ENCODE measurements around the gene KLHL36.

DNA sequence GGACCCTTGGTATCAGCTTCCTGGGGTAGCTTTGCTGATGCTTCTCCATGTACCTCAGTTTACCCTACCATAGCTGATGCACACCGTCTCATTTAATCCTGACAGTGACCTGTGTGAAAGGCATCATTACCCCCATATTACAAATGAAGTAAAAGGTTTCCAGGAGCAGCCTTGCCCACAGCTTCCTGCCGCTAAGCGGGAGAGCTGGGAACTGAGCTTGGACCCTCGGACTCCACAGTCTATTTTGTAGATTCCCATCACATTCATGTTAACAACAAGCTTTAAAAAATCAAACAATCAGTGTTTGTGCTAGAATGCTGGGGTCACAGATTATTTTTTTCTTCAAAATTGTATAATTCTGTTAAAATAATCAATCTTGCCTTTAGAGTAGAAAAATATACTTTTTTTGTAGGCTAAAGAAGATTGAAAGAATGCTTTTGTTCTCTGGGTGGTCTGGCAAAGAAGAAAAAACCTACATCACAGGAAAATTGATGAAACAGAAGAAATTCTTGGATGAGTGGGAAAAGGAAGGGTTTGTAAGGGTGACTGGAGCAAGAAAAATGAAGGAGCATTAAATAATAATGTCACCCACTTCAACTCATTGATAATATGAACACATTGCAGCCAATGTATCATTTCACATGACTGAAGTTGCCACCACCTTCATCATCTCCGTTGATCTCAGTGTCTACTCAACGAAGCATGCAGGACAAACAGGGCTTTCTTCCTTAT is 41.9 kb downstream of the KLHL36 start:
- TF ChIP-seq, protein P1, sequence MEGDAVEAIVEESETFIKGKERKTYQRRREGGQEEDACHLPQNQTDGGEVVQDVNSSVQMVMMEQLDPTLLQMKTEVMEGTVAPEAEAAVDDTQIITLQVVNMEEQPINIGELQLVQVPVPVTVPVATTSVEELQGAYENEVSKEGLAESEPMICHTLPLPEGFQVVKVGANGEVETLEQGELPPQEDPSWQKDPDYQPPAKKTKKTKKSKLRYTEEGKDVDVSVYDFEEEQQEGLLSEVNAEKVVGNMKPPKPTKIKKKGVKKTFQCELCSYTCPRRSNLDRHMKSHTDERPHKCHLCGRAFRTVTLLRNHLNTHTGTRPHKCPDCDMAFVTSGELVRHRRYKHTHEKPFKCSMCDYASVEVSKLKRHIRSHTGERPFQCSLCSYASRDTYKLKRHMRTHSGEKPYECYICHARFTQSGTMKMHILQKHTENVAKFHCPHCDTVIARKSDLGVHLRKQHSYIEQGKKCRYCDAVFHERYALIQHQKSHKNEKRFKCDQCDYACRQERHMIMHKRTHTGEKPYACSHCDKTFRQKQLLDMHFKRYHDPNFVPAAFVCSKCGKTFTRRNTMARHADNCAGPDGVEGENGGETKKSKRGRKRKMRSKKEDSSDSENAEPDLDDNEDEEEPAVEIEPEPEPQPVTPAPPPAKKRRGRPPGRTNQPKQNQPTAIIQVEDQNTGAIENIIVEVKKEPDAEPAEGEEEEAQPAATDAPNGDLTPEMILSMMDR (IDR thresholded peaks at IDR 0.05; ENCODE audit: insufficient read depth, low read depth, low read length), result no peak
- TF ChIP-seq EZH2 (IDR thresholded peaks at IDR 0.05; ENCODE audit: insufficient read depth, low read length), result no peak
